Measurements from ENCODE around the gene ATXN2.

Gene ATXN2

DNA sequence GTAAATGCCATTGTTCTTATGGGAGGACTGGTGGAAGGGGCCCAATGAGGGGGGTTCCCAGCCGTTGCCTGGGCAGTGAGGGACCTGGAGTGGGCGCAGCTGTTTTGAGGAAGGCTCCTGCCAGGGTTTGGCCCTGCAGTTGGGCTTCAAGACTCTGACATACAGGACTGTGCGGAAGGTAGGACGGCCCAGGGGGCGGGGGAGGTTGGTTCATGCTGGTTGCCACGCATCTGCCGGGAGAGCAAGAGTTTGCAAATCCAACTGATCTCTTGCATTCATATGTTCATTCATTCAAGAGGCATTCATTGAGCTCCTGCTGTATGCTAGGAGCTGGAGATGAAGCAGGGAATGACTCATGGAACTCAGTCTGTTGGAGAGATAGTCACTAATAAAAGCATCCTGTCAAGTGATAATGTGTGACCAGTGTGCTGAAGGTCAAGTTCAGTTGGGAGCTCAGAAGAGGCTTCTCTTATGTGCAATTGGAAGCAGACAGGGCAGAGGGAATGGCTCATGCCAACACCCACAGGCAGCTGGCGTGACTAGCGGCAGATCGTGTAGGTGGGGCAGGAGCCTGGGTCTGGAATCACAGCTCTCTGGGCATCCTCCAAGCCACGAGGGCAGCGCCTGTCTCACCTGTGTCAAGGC, 185.6 kb downstream of the ATXN2 start:
- no peaks in the 10 kb centered on the region for H3K36me3 ChIP-seq (ENCODE audit: control insufficient read depth, low read depth, low read length)
- H3K27me3 ChIP-seq (ENCODE audit: control insufficient read depth, insufficient read depth, low read length) = no peaks in the 10 kb centered on the region
- no peak overlapping the region for H3K27ac ChIP-seq (ENCODE audit: low read length)
- H3K4me1 ChIP-seq (ENCODE audit: control insufficient read depth, low read depth, low read length) = peaks cover 29% of the 10 kb centered on the region
- no peaks in the 10 kb centered on the region for H3K9me3 ChIP-seq (ENCODE audit: control insufficient read depth, low read depth, low read length)
- H3K4me3 ChIP-seq (ENCODE audit: low read length) = no peak overlapping the region
- H3K9ac ChIP-seq (ENCODE audit: low read length) = no peak overlapping the region

- Histone ChIP-seq H3K4me3 (ENCODE audit: low read length) (no peak overlapping the region), H3K9me3 (ENCODE audit: control insufficient read depth, low read depth, low read length) (no peaks in the 10 kb centered on the region), H3K27me3 (ENCODE audit: control insufficient read depth, insufficient read depth, low read length) (no peaks in the 10 kb centered on the region), H3K36me3 (ENCODE audit: control insufficient read depth, low read depth, low read length) (no peaks in the 10 kb centered on the region), H3K27ac (ENCODE audit: low read length) (no peak overlapping the region), H3K9ac (ENCODE audit: low read length) (no peak overlapping the region), H3K4me1 (ENCODE audit: control insufficient read depth, low read depth, low read length) (peaks cover 30% of the 10 kb centered on the region)
These were observed 186.2 kb downstream of the ATXN2 start for GRCh38 chr12:111412830-111413441.

DNA sequence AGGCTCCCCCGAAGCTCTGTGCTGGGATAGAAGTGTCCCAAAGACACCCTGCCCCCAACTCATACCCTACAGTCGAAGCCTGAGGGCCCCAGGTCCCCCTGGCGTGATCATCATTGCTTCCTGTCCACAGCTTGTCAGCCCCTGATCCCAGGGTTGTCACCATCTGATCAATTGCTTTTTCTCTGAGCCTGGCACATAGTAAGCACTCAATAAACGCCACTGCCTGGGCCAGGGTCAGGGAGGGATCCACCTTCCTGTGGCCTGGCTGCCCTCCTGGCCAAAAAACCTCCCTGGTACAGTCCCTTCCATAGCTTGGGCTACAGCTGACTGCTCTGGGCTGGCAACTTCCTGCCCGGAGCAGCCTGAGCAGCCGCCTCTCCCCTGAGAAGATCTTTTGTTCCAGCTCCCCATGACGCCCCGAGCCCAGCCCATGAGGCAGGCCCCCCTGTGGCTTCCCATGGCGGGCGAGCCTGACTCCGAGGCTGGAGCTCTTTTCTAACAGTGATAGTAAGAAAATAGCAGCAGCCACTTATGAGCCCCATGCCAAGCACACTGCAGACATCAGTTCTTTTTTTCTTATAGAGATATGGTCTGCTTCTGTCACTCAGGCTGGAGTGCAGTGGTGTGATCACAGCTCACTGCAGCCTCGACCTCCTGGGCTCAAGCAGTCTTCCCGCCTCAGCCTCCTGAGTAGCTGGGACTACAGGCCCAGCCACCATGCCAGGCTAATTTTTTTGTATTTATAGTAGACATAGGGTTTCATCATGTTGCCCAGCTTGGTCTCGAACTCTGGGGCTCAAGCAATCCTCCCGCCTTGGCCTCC, 186.9 kb downstream of the ATXN2 start:
- no peaks in the 10 kb centered on the region for H3K9me3 ChIP-seq (ENCODE audit: control insufficient read depth, low read depth, low read length)
- H3K27me3 ChIP-seq (ENCODE audit: control insufficient read depth, insufficient read depth, low read length) = no peaks in the 10 kb centered on the region
- H3K36me3 ChIP-seq (ENCODE audit: control insufficient read depth, low read depth, low read length) = no peaks in the 10 kb centered on the region
- no peak overlapping the region for H3K27ac ChIP-seq (ENCODE audit: low read length)
- H3K4me3 ChIP-seq (ENCODE audit: low read length) = no peak overlapping the region
- peak overlapping the region; percentile 2 for H3K9ac ChIP-seq (ENCODE audit: low read length)
- H3K4me1 ChIP-seq (ENCODE audit: control insufficient read depth, low read depth, low read length) = peaks cover 37% of the 10 kb centered on the region

DNA sequence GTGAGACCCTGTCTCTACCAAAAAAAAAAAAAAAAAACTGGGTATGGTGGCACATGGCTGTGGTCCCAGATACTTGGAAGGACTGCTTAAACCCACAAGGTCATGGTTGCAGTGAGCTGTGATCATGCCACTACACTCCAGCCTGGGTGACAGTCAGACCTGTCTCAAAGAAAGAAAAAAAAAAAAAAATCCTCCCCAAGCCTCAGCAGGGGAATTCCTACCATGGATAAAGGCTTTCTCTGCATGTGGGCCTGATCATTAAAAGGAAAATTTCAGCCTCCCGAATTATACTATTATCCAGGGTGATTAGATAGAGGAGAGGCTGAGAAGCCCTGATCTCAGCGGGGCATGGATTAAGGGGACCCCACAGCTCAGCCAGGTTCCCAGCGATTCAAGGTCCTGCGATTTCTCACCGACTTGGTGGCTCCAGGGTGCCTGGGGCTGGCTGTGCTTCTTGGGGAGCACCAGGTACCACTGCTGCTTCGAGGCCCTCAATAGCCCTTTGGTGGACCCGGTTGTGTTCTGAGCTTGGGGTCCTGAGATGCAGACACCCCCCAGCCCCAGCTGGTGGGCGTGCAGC, 187.8 kb downstream of the ATXN2 start:
- Histone ChIP-seq H3K9ac (ENCODE audit: low read length) (no peak overlapping the region), H3K27ac (ENCODE audit: low read length) (no peak overlapping the region)

DNA sequence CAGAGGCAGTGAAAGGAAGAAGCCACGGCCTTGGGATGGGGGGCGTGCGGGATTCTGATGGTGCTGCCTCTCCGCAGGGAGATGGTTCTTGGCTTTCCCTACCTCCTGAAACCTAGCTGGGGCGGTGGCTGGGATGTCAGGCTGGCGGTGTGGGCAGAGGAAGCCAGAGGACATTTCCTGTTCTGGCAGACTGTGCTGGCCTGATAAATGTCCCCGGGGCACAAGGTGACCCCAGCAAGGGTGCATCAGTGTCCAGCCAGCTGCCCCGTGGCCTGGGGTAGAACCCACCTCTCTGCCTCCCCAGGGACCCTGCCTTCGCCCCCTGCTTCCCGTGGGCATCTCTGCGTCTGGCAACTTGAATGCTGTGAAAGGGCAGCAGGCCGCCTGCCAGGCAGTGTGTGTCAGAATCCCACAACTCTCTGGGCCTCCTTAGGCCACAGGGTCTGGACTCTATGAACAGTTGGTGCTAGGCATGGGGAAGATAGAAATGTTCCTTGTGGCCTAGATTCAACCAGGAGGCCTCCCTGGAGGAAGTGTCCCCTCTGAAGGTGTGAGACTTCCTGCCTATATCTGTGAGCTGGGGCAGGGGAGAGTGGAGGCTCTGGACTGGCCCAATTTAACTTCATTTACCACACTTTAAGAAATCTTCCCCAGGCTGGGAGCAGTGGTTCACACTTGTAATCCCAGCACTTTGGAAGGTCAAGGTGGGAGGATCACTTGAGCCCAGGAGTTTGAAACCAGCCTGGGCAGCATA, 188.5 kb downstream of the ATXN2 start:
- peaks cover 39% of the 10 kb centered on the region for H3K4me1 ChIP-seq (ENCODE audit: control insufficient read depth, low read depth, low read length)
- no peak overlapping the region for H3K9ac ChIP-seq (ENCODE audit: low read length)
- no peak overlapping the region for H3K4me3 ChIP-seq (ENCODE audit: low read length)
- H3K27me3 ChIP-seq (ENCODE audit: control insufficient read depth, insufficient read depth, low read length) = no peaks in the 10 kb centered on the region
- no peak overlapping the region for H3K27ac ChIP-seq (ENCODE audit: low read length)
- no peaks in the 10 kb centered on the region for H3K9me3 ChIP-seq (ENCODE audit: control insufficient read depth, low read depth, low read length)
- no peaks in the 10 kb centered on the region for H3K36me3 ChIP-seq (ENCODE audit: control insufficient read depth, low read depth, low read length)

More for the DNA sequence above, 187.8 kb downstream of the ATXN2 start:
- H3K27me3 ChIP-seq (ENCODE audit: control insufficient read depth, insufficient read depth, low read length) = no peaks in the 10 kb centered on the region
- H3K36me3 ChIP-seq (ENCODE audit: control insufficient read depth, low read depth, low read length) = no peaks in the 10 kb centered on the region
- peaks cover 39% of the 10 kb centered on the region for H3K4me1 ChIP-seq (ENCODE audit: control insufficient read depth, low read depth, low read length)
- no peak overlapping the region for H3K4me3 ChIP-seq (ENCODE audit: low read length)
- no peaks in the 10 kb centered on the region for H3K9me3 ChIP-seq (ENCODE audit: control insufficient read depth, low read depth, low read length)

GRCh38 chr12:111409780-111410430, 189.2 kb downstream of the ATXN2 start:
- no peaks in the 10 kb centered on the region for H3K27me3 ChIP-seq (ENCODE audit: control insufficient read depth, insufficient read depth, low read length)
- H3K4me3 ChIP-seq (ENCODE audit: low read length) = no peak overlapping the region
- no peak overlapping the region for H3K27ac ChIP-seq (ENCODE audit: low read length)
- no peaks in the 10 kb centered on the region for H3K36me3 ChIP-seq (ENCODE audit: control insufficient read depth, low read depth, low read length)
- H3K9ac ChIP-seq (ENCODE audit: low read length) = no peak overlapping the region
- peaks cover 39% of the 10 kb centered on the region for H3K4me1 ChIP-seq (ENCODE audit: control insufficient read depth, low read depth, low read length)
- H3K9me3 ChIP-seq (ENCODE audit: control insufficient read depth, low read depth, low read length) = no peaks in the 10 kb centered on the region

DNA sequence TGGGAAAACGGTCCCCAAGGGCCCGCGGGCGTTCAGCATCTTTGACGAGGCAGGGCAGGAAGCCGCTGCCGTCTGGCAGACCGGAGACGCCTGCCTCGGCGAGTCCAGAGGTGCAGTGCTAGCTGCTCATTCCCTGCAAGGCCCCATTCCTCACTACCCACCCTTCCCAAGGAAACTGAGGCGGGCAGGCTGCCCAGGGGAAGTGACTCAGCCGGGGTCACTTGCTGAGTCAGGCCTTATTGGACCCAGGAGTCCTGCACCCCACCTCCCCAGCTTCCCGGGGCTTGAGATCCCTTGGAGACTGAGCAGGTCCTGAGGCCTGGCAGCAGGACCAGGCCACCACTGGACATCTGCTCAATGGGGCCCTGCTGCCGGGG, 189.7 kb downstream of the ATXN2 start:
- Histone ChIP-seq H3K36me3 (ENCODE audit: control insufficient read depth, low read depth, low read length) (no peaks in the 10 kb centered on the region), H3K27ac (ENCODE audit: low read length) (no peak overlapping the region), H3K9me3 (ENCODE audit: control insufficient read depth, low read depth, low read length) (no peaks in the 10 kb centered on the region), H3K4me3 (ENCODE audit: low read length) (no peak overlapping the region), H3K9ac (ENCODE audit: low read length) (no peak overlapping the region), H3K4me1 (ENCODE audit: control insufficient read depth, low read depth, low read length) (peaks cover 44% of the 10 kb centered on the region), H3K27me3 (ENCODE audit: control insufficient read depth, insufficient read depth, low read length) (no peaks in the 10 kb centered on the region)

- H3K36me3 ChIP-seq (ENCODE audit: control insufficient read depth, low read depth, low read length) = no peaks in the 10 kb centered on the region
- no peak overlapping the region for H3K27ac ChIP-seq (ENCODE audit: low read length)
- no peaks in the 10 kb centered on the region for H3K27me3 ChIP-seq (ENCODE audit: control insufficient read depth, insufficient read depth, low read length)
- H3K9me3 ChIP-seq (ENCODE audit: control insufficient read depth, low read depth, low read length) = no peaks in the 10 kb centered on the region
- H3K4me3 ChIP-seq (ENCODE audit: low read length) = no peak overlapping the region
- H3K4me1 ChIP-seq (ENCODE audit: control insufficient read depth, low read depth, low read length) = peaks cover 49% of the 10 kb centered on the region
- no peak overlapping the region for H3K9ac ChIP-seq (ENCODE audit: low read length)
These were observed 190.3 kb downstream of the ATXN2 start for GRCh38 chr12:111408686-111409402.

- no peak overlapping the region for H3K27ac ChIP-seq (ENCODE audit: low read length)
- no peaks in the 10 kb centered on the region for H3K27me3 ChIP-seq (ENCODE audit: control insufficient read depth, insufficient read depth, low read length)
- H3K4me1 ChIP-seq (ENCODE audit: control insufficient read depth, low read depth, low read length) = peaks cover 47% of the 10 kb centered on the region
- no peaks in the 10 kb centered on the region for H3K36me3 ChIP-seq (ENCODE audit: control insufficient read depth, low read depth, low read length)
- no peak overlapping the region for H3K4me3 ChIP-seq (ENCODE audit: low read length)
- H3K9ac ChIP-seq (ENCODE audit: low read length) = no peak overlapping the region
- H3K9me3 ChIP-seq (ENCODE audit: control insufficient read depth, low read depth, low read length) = no peaks in the 10 kb centered on the region
These were observed 191.0 kb downstream of the ATXN2 start for GRCh38 chr12:111408116-111408440.

DNA sequence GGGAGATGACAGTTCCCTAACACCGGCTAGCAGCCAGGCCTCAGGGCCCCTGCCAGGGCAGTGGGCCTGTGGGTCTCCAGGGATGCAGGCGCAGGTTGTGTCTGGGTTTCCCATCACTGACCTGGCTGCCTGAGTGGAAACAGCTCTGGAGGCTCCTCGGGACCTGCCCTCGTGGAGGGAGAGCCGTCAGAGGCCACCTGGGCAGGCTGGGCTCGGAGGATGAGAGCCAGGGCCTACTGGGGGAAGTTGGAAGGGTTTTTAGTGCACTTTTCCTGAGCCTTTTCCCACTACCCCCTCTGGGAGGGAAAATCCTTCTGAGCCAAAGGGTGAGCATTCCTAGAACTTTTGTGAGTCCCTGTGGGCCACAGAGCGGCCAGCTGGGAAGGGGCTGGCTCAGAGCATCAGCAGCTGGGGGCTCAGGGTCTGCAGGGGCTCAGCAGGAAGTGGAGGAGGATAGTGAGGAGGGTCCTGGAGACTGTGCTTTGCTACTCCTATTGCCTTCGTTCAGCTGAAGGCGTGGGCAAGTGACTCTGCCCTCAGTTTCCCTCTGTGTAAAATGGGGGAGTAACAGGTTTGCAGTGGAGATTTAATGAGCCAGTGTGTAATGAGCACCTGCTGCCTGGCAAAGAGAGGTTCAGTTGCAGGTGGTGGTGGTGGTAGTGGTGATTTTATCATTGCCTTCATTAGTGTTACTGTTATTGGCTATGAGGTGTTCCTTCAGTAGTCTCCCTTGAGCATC, 191.6 kb downstream of the ATXN2 start:
- Histone ChIP-seq H3K27me3 (ENCODE audit: control insufficient read depth, insufficient read depth, low read length) (no peaks in the 10 kb centered on the region), H3K27ac (ENCODE audit: low read length) (no peak overlapping the region), H3K36me3 (ENCODE audit: control insufficient read depth, low read depth, low read length) (no peaks in the 10 kb centered on the region), H3K9me3 (ENCODE audit: control insufficient read depth, low read depth, low read length) (no peaks in the 10 kb centered on the region), H3K4me3 (ENCODE audit: low read length) (peak overlapping the region; percentile 82), H3K9ac (ENCODE audit: low read length) (peak overlapping the region; percentile 56), H3K4me1 (ENCODE audit: control insufficient read depth, low read depth, low read length) (peaks cover 44% of the 10 kb centered on the region)

All from iPS-18a (cell line).